HG02885 (cell line): ENCODE results near the gene TPRKB.
"Not testable (repeated sequence)": the region's sequence is repeated elsewhere in the genome, so short reads cannot be mapped to it uniquely, and the experiment has no call there.

Experiments
- ATAC-seq: cut with Tn5 transposase; IDR thresholded peaks from one replicate; pipeline ENCODE4 v1.9.1; 2021; ENCODE audit warnings: mild to moderate bottlenecking; ENCODE audit not compliant: unreplicated experiment, poor library complexity

The TPRKB gene

GRCh38 chr2:73736855-73737779 is at the start of gene TPRKB:
Gene TPRKB, minus strand, starts transcription at chr2:73737345. Its CDS starts 2,776 bp downstream, at chr2:73734569.
- ATAC-seq: peak; percentile 98

- ATAC-seq: not testable (repeated sequence)
Observed at GRCh38 chr2:73783883-73784282, 46.7 kb upstream of the TPRKB start, which contains the start of gene C2orf78. Gene C2orf78, plus strand, starts transcription at chr2:73784183. Its CDS starts 127 bp downstream, at chr2:73784310.

- not testable (repeated sequence) for ATAC-seq
Observed at GRCh38 chr2:73783402-73783801, 46.3 kb upstream of the TPRKB start.

GRCh38 chr2:73780237-73780582 is 43.1 kb upstream of the TPRKB start:
- no peak for ATAC-seq

GRCh38 chr2:73779467-73780236 is 42.5 kb upstream of the TPRKB start, which contains the start of gene DUSP11:
Gene DUSP11, minus strand, starts transcription at chr2:73780103. Its CDS starts 129 bp downstream, at chr2:73779974.
- ATAC-seq: peak; percentile 99

GRCh38 chr2:73778867-73779466 is 41.8 kb upstream of the TPRKB start:
- ATAC-seq: not testable (repeated sequence)

GRCh38 chr2:73776869-73777519 is 39.8 kb upstream of the TPRKB start:
- no peak for ATAC-seq

GRCh38 chr2:73776381-73776780 is 39.2 kb upstream of the TPRKB start:
- ATAC-seq: no peak

GRCh38 chr2:73772819-73773218 is 35.7 kb upstream of the TPRKB start:
- ATAC-seq: no peak

GRCh38 chr2:73770725-73771124 is 33.6 kb upstream of the TPRKB start:
- no peak for ATAC-seq

- no peak for ATAC-seq
Observed at GRCh38 chr2:73766994-73767393, 29.8 kb upstream of the TPRKB start.

GRCh38 chr2:73766349-73766748 is 29.2 kb upstream of the TPRKB start:
- no peak for ATAC-seq

- no peak for ATAC-seq
Observed at GRCh38 chr2:73764945-73765344, 27.8 kb upstream of the TPRKB start.

- no peak for ATAC-seq
Observed at GRCh38 chr2:73762571-73762970, 25.4 kb upstream of the TPRKB start.

GRCh38 chr2:73759904-73760303 is 22.8 kb upstream of the TPRKB start:
- no peak for ATAC-seq

- no peak for ATAC-seq
Observed at GRCh38 chr2:73759285-73759764, 22.2 kb upstream of the TPRKB start.

- ATAC-seq: not testable (repeated sequence)
Observed at GRCh38 chr2:73754332-73754731, 17.2 kb upstream of the TPRKB start.

GRCh38 chr2:73749314-73749713 is 12.2 kb upstream of the TPRKB start:
- ATAC-seq: no peak

GRCh38 chr2:73746877-73747208 is 9.7 kb upstream of the TPRKB start:
- ATAC-seq: no peak
